GM12892 (cell line): Measurements from ENCODE around the gene UST.
A peak's percentile ranks its signal among the peaks of the same experiment; 100 is the strongest.

Experiments
- DNase-seq: peaks from one replicate; pipeline ENCODE4 v3.0.0; 2011; ENCODE audit not compliant: insufficient read length
- FAIRE-seq: peaks from 2 replicates; lab custom pipeline; 2011; peaks lifted over from hg19 to GRCh38; lab: Jason Lieb, UNC
- POLR2A ChIP-seq: IDR thresholded peaks from 2 replicates; pipeline ENCODE4 v1.6.1; 2011; ENCODE audit warnings: low read depth, low read length, control low read depth
- POLR2AphosphoS5 ChIP-seq: IDR thresholded peaks from 2 replicates; pipeline ENCODE4 v1.6.1; 2011; ENCODE audit warnings: low read depth, low read length, control low read depth
- TAF1 ChIP-seq: IDR thresholded peaks from 2 replicates; pipeline ENCODE4 v1.6.1; 2011; ENCODE audit warnings: low read depth, mild to moderate bottlenecking, control low read depth, low read length, borderline replicate concordance

Gene UST

GRCh38 chr6:149076355-149076734 lies 329.5 kb downstream of the UST start:
- DNase-seq: no peak
- FAIRE-seq: no peak
- TF ChIP-seq TAF1: no peak
- no peak for TF ChIP-seq POLR2A
- no peak for TF ChIP-seq POLR2AphosphoS5

DNA sequence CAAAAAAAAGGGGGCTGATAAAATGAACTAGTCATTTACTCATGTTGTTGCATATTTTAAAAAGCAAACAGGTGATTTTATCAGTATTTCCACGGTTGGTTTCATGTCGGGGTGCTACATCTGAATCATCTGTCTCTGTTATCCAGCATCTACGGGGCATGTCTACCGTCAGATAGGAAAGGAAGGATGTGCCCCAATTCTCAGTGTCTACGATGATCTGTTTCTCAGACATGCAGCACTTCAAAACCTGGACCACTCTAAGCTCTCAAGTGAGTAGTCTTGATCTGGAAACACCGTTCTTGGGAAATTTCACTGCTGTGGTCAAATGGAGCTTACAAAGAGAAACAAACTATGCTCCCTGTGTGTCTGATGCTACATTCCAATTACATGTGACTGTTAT lies 330.4 kb downstream of the UST start:
- DNase-seq (no peak), FAIRE-seq (no peak)
- TF ChIP-seq POLR2A (no peak), TAF1 (no peak), POLR2AphosphoS5 (no peak)

DNA sequence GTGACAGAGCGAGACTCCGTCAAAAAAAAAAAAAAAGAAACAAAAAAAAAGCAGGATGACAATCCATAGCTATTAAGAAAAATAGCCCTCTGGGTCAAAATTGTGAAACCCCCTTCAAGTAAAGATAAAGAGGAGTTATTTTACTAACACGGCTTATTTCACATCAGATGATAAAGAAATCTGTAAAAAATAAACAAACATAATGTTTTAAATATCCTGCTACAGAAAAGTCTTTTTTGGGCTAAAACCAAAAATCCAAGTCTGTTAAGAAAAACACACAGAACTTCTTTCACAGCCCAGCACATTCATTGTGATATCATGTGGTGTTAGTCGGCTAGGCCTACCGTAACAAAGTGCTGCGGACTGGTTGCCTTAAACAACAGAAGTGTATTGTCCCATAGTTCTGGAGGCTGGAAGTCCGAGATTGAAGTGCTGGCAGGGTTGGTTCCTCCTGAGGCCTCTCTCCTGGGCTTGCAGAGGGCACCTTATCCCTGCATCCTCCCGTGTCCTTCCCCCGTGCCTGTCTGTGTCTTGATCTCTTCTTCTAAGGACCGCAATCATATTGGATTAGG lies 331.5 kb downstream of the UST start:
- no peak for FAIRE-seq
- no peak for DNase-seq
- TF ChIP-seq POLR2A: no peak
- TF ChIP-seq POLR2AphosphoS5: no peak
- no peak for TF ChIP-seq TAF1

DNA sequence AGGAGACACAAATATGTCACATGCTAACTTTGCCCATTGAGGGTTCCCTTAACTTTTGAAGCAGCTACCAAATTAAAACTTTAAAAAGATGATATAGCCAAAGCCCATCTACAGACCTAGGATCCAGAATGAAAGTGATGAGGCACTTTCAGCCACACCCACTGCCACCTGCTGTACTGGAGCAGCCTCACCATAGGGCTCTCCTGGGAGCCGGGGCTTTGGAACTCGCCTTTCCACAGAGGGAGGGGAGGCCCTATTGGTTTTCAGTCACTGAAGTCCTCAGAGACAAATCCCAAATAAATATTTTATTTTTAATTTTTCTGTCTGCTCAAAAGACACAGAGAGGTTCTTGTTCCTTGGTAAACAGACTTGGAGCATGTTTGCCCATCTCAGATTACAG lies 332.6 kb downstream of the UST start:
- no peak for TF ChIP-seq POLR2AphosphoS5
- no peak for TF ChIP-seq TAF1
- TF ChIP-seq POLR2A: no peak
- DNase-seq: no peak
- no peak for FAIRE-seq

DNA sequence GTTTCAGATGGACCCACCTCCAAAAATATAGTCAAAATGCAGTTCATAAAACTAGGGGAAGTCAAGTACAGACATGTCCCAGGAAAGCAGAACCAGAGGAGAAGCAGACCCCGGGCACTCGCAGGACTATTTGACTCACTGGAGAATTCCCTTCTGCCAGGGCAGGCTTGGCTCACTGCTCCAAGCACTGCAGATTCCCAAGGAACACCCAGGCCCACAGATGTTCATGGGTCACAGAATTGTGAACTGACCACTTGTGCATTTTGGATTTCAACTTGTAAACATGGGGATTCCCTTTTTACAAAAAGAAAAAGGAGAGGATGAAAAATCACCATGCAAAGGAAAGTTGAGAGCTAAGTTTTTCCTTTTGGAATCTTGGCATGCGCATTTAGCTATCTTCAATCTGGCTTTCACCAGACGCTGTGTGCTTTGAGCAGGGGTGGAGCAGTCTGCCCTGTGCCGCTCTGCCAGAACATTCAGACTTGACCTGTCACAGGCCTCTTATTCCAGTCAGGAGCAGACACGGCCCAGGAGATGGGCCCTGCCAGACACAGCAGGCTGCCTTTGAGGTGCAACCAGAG lies 333.2 kb downstream of the UST start:
- FAIRE-seq: no peak
- TF ChIP-seq TAF1: no peak
- no peak for TF ChIP-seq POLR2A
- TF ChIP-seq POLR2AphosphoS5: no peak
- no peak for DNase-seq

DNA sequence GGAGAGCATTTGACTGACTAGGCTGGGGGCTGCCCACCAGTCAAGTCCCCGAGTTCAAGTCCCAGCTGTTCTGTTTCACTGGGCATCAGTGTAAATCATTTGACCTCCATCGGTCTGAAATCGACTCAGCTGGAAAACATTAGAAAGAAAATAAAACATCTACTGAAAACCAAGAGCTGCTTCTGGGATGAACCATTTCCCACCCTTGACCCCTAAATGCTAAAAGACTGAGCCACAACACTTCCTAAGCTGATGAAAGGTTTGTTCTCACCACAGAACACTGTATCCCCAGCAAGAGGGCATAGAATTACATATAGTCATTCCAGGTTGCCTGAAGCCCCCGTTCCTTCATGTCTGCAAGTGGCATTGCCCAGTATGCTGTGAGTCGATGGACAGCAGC lies 333.7 kb downstream of the UST start:
- TF ChIP-seq POLR2AphosphoS5 (no peak), POLR2A (no peak), TAF1 (no peak)
- no peak for FAIRE-seq
- no peak for DNase-seq

DNA sequence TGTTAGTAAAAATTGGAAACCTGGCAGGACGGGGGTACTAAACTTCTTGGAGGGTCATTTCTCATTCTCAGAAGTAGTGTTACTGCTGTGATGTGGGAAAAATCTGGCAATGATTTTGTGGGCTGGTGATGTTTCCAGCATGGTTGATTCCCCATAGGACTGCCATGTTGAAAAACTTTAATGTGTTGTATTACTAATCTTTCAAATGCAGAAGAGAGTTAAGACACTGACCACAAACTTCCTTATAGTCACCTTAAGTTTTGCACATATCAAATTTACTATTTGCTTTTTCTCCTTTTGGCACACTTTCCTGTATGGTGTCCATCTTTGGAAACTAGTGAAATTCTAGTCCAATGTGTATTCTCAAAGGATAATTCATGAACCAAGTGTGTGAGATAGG lies 334.5 kb downstream of the UST start:
- no peak for DNase-seq
- FAIRE-seq: no peak
- TF ChIP-seq POLR2A (no peak), TAF1 (no peak), POLR2AphosphoS5 (no peak)

DNA sequence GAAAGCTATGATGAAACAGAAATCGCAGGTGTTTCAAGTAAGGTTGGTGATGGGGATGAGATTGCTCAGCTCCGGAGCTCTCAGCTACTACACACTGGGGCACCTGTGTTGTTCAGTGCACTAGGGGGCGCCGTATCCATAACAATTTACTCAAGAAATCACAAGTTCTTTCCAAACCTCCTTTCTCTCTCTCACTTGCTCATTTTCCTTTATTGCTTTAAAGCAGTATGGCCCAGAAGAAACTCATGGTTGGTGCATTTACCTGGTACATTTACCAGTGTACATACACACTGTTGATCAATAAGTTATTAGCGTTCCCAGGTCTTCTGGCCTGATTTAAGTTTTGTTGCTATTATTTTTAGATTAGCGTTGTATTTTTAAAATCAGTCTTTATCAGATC lies 335.5 kb downstream of the UST start:
- DNase-seq: no peak
- no peak for TF ChIP-seq POLR2A
- TF ChIP-seq TAF1: no peak
- TF ChIP-seq POLR2AphosphoS5: no peak
- peak; percentile 98 for FAIRE-seq

GRCh38 chr6:149084026-149084425 lies 337.2 kb downstream of the UST start:
- no peak for DNase-seq
- no peak for TF ChIP-seq TAF1
- no peak for TF ChIP-seq POLR2AphosphoS5
- TF ChIP-seq POLR2A: no peak
- peak; percentile 36 for FAIRE-seq

DNA sequence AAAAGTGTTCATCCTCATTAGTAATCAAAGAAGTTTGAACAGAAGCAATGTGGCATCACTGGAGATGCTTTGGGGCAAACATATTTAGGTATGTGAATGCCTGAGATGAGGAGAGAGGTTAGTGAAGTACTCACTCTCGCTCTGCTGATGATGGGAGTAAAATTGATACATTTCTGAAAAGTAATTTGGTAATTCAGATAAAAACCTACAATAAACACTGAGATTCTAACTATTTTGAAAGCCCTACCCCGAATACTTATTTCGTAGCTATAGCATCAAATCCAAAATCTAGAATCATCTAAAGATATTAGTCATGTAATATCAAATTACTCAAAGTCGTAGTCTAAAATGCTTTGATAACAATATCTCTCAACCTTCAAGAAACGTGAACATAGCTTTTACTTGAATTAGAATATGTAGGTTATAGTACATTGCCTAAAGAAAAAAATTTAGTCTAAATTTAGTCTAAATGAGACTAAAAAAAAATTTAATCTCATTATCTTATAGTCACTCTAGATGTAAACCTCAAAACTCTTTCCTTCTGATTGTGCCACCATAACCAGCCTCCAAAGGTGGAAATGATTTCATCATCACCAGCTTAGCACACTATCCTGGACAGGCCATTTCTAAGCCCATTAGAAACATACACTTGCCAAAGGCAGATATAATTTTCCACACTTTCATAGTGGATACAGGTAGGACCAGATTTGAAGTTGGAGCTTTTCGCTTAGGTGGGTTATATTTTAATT lies 338.2 kb downstream of the UST start:
- FAIRE-seq (no peak), DNase-seq (no peak)
- TF ChIP-seq TAF1: no peak
- no peak for TF ChIP-seq POLR2AphosphoS5
- no peak for TF ChIP-seq POLR2A

DNA sequence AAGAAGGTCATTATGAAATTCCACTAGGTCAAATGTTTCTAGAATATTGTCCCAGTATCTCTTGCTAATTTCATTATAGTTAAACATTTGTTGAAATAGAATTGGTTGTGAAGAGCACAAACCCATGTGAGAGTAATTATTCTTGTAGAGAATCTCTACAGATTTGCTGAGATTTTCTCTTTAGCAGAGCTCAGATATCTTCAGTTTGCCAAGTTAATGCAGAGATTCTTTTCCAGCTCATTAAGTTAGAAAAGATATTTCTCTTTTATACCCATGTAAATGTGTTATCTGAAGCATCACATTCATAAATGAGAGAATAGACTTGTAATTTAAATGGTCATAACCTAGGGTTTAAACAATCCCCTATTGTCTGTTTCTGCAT lies 338.7 kb downstream of the UST start:
- DNase-seq (no peak), FAIRE-seq (no peak)
- no peak for TF ChIP-seq POLR2A
- no peak for TF ChIP-seq POLR2AphosphoS5

- DNase-seq: no peak
- TF ChIP-seq POLR2AphosphoS5: no peak
- TF ChIP-seq POLR2A: no peak
- TF ChIP-seq TAF1: no peak
- FAIRE-seq: peak; percentile 5
Observed at GRCh38 chr6:149086363-149086762, 339.5 kb downstream of the UST start.
